Endothelial cell of umbilical vein (primary cell): ENCODE measurements around the gene OR9A2. TPM values are rescaled to one million over a fixed set of nuclear protein-coding genes. Genes with fewer than 3 reads are reported as not detected.
"Not testable (repeated sequence)": the region's sequence is repeated elsewhere in the genome, so short reads cannot be mapped to it uniquely, and the experiment has no call there.

Experiments used
- BruUV-seq: library from RNA; stranded (reverse); fragments of 400-500 nt; replicated peaks from 2 replicates; lab custom pipeline; 2021; lab: Mats Ljungman, UMichigan
- CTCF ChIA-PET: fragments of 300-600, 350-600 bp; sonication (Branson Sonifier 250); formaldehyde crosslinking; loops from one replicate; lab custom pipeline; 2021; ENCODE audit warnings: antibody characterized with exemption, inconsistent platforms; lab: Charles Lee
- POLR2A ChIA-PET: fragments of 300-600, 350-600 bp; sonication (Branson Sonifier 250); formaldehyde crosslinking; loops from one replicate; lab custom pipeline; 2021; ENCODE audit warnings: antibody characterized with exemption, inconsistent platforms; lab: Charles Lee
- DNase-seq: peaks from one replicate; pipeline ENCODE4 v3.0.0-alpha.2; 2011; ENCODE audit warnings: low read depth, low spot score
- FAIRE-seq: peaks from 2 replicates; lab custom pipeline; 2011; peaks lifted over from hg19 to GRCh38; lab: Jason Lieb, UNC
- H2AFZ ChIP-seq: 2 replicates; pipeline ENCODE4 v1.6.0; 2012; ENCODE audit warnings: low read depth, low read length, control low read depth, inconsistent platforms
- H3K27ac ChIP-seq: 2 replicates; pipeline ENCODE4 v1.5.1; 2011; ENCODE audit warnings: low read depth, mild to moderate bottlenecking, control low read depth, low read length, moderate library complexity; ENCODE audit not compliant: insufficient read depth
- H3K27me3 ChIP-seq, 2 experiments: 2 replicates each; pipeline versions ENCODE4 v1.6.0 to v1.6.1; 2011; ENCODE audit warnings: low read length in 2 of 2, mixed read lengths in 1 of 2; ENCODE audit not compliant: control insufficient read depth in 2 of 2, insufficient read depth in 2 of 2
- H3K36me3 ChIP-seq, 2 experiments: 2 replicates in 1 of 2; 3 replicates in 1 of 2; pipeline ENCODE4 v1.5.1; 2011; ENCODE audit warnings: low read length in 2 of 2, mild to moderate bottlenecking in 1 of 2, moderate library complexity in 1 of 2; ENCODE audit not compliant: control insufficient read depth in 2 of 2, insufficient read depth in 2 of 2; ENCODE audit errors: extremely low read depth in 1 of 2
- H3K4me1 ChIP-seq: 3 replicates; pipeline ENCODE4 v1.5.1; 2011; ENCODE audit warnings: mild to moderate bottlenecking, low read length; ENCODE audit not compliant: control insufficient read depth, insufficient read depth; ENCODE audit errors: extremely low read depth
- H3K4me2 ChIP-seq: 2 replicates; pipeline ENCODE4 v1.6.1; 2011; ENCODE audit warnings: low read length, control low read depth, mixed read lengths; ENCODE audit not compliant: insufficient read depth
- H3K4me3 ChIP-seq, 3 experiments: fragments of 200-600 bp in 1 of 3; sonication (generic), shearing (Covaris generic) in 1 of 3; replicated peaks in 1 of 3; 2 replicates each; pipeline ENCODE4 v1.5.1; 2011 to 2016; ENCODE audit warnings: control low read depth in 3 of 3, low read length in 3 of 3, mild to moderate bottlenecking in 2 of 3, inconsistent platforms in 1 of 3, low read depth in 1 of 3, moderate library complexity in 1 of 3; ENCODE audit not compliant: insufficient read depth in 1 of 3
- H3K79me2 ChIP-seq: 2 replicates; pipeline ENCODE4 v1.6.0; 2012; ENCODE audit warnings: low read length, inconsistent platforms; ENCODE audit not compliant: control insufficient read depth, insufficient read depth
- H3K9ac ChIP-seq: replicated peaks from 2 replicates; pipeline ENCODE3; 2011; ENCODE audit warnings: low read length, control low read depth; ENCODE audit not compliant: insufficient read depth; ENCODE audit errors: extremely low read depth
- H3K9me1 ChIP-seq: replicated peaks from 3 replicates; pipeline ENCODE4 v1.6.0; 2011; ENCODE audit warnings: mild to moderate bottlenecking, low read length; ENCODE audit not compliant: control insufficient read depth, insufficient read depth; ENCODE audit errors: extremely low read depth
- H3K9me3 ChIP-seq: replicated peaks from 2 replicates; pipeline ENCODE4 v1.5.1; 2012; ENCODE audit warnings: low read length, inconsistent platforms; ENCODE audit not compliant: control insufficient read depth, insufficient read depth
- H4K20me1 ChIP-seq: replicated peaks from 2 replicates; pipeline ENCODE3; 2011; ENCODE audit warnings: mild to moderate bottlenecking, low read length; ENCODE audit not compliant: control insufficient read depth, insufficient read depth; ENCODE audit errors: extremely low read depth
- CTCF ChIP-seq, 2 donors: IDR thresholded peaks; 1 replicate in 1 of 2; 2 replicates in 1 of 2; pipeline ENCODE4 v1.5.1; 2011; ENCODE audit warnings: low read length in 2 of 2, mild to moderate bottlenecking in 2 of 2, moderate library complexity in 2 of 2, control low read depth in 1 of 2, inconsistent platforms in 1 of 2, low read depth in 1 of 2; ENCODE audit not compliant: insufficient read depth in 1 of 2; ENCODE audit errors: extremely low read depth in 1 of 2
- EZH2 ChIP-seq: IDR thresholded peaks from 2 replicates; pipeline ENCODE4 v1.6.1; 2012; ENCODE audit warnings: borderline replicate concordance, low read depth, mild to moderate bottlenecking, moderate library complexity, low read length, inconsistent platforms; ENCODE audit not compliant: severe bottlenecking
- FOS ChIP-seq: IDR thresholded peaks from 2 replicates; pipeline ENCODE4 v1.6.1; 2011; ENCODE audit warnings: mild to moderate bottlenecking, low read length, moderate library complexity, borderline replicate concordance; ENCODE audit not compliant: insufficient read depth
- GATA2 ChIP-seq: IDR thresholded peaks from 2 replicates; pipeline ENCODE4 v1.7.0; 2011; ENCODE audit warnings: low read depth, mild to moderate bottlenecking, moderate library complexity, mixed read lengths, low read length; ENCODE audit not compliant: insufficient read length, insufficient read depth
- JUN ChIP-seq: IDR thresholded peaks from 2 replicates; pipeline ENCODE4 v1.6.1; 2011; ENCODE audit warnings: borderline replicate concordance, low read depth; ENCODE audit not compliant: insufficient read length, insufficient read depth
- MAX ChIP-seq: IDR thresholded peaks from 2 replicates; pipeline ENCODE4 v1.6.1; 2011; ENCODE audit not compliant: insufficient read depth, insufficient read length
- MYC ChIP-seq: IDR thresholded peaks from one replicate; pipeline ENCODE4 v1.6.1; 2011; ENCODE audit warnings: mild to moderate bottlenecking, low read depth, low read length
- POLR2A ChIP-seq: IDR thresholded peaks from 2 replicates; pipeline ENCODE4 v1.6.1; 2012; ENCODE audit warnings: low read depth, mild to moderate bottlenecking, control low read depth, low read length
- POLR2AphosphoS5 ChIP-seq: IDR thresholded peaks from 2 replicates; pipeline ENCODE4 v1.6.1; 2012; ENCODE audit warnings: low read depth, mild to moderate bottlenecking, control low read depth, low read length, moderate library complexity; ENCODE audit not compliant: insufficient read depth
- dilution Hi-C: fragments of 300-500 bp; cut with MboI; formaldehyde crosslinking; loops from one replicate; pipeline ENCODE4 v1.15.0; 2019; ENCODE audit warnings: low sequenced_read_pairs; ENCODE audit not compliant: extremely low pct_ligation_motif_present
- intact Hi-C: fragments of 100-400 bp; cut with micrococcal nuclease; formaldehyde crosslinking; loops from one replicate; pipeline ENCODE4 v1.10.0; 2022
- polyA plus RNA-seq, 4 experiments: library from polyadenylated mRNA; depleted of rRNA in 3 of 4; stranded (reverse) in 3 of 4; unstranded in 1 of 4; fragments of >200 nt; gene quantifications; 2 replicates each; pipeline versions ENCODE4 v1.2.1 to v1.2.3, GENCODE V29; 2011 to 2012; ENCODE audit warnings: missing spikeins in 1 of 4
- total RNA-seq: library from RNA; stranded (reverse); gene quantifications from 2 replicates; pipeline ENCODE4 v1.2.3, GENCODE V29; 2021

Gene OR9A2
- total and polyA plus RNA-seq, 2 donors (not counting 3 experiments of a cell fraction or from before 2014, with no cell fraction given): not detected

GRCh38 chr7:142983825-142984224, 43.1 kb downstream of the OR9A2 start:
- H3K4me2 ChIP-seq: no peak overlapping the region
- ChIA-PET CTCF (no interaction called here), POLR2A (no interaction called here)
- no peak overlapping the region for H3K4me3 ChIP-seq
- no peaks in the 10 kb centered on the region for H3K9me3 ChIP-seq
- FAIRE-seq (no peak), DNase-seq (no peak)
- H2AFZ ChIP-seq: no peak overlapping the region
- no TSS peak for BruUV-seq
- H3K36me3 ChIP-seq: no peaks in the 10 kb centered on the region
- TF ChIP-seq MYC: no peak
- TF ChIP-seq CTCF (IDR thresholded peaks at IDR 0.05; ENCODE audit: extremely low read depth in 1 of 2, insufficient read depth in 1 of 2, low read depth in 1 of 2, low read length in 2 of 2): no peak
- TF ChIP-seq JUN: no peak
- TF ChIP-seq MAX: no peak
- no peak for TF ChIP-seq GATA2
- TF ChIP-seq EZH2: no peak
- no peak for TF ChIP-seq POLR2AphosphoS5
- no peak for TF ChIP-seq POLR2A
- no peak for TF ChIP-seq FOS
- H3K9me1 ChIP-seq: no peaks in the 10 kb centered on the region
- no peak overlapping the region for H3K9ac ChIP-seq
- no peaks in the 10 kb centered on the region for H3K4me1 ChIP-seq
- H3K27me3 ChIP-seq: no peaks in the 10 kb centered on the region
- no peaks in the 10 kb centered on the region for H3K79me2 ChIP-seq
- dilution Hi-C loops: no loop called here
- H4K20me1 ChIP-seq: no peaks in the 10 kb centered on the region
- intact Hi-C loops: no loop called here
- no peak overlapping the region for H3K27ac ChIP-seq

GRCh38 chr7:142978402-142978801, 48.5 kb downstream of the OR9A2 start:
- dilution Hi-C loops, H3K9me1 ChIP-seq, FAIRE-seq, H3K9me3 ChIP-seq, H3K27me3 ChIP-seq, POLR2A ChIA-PET, H3K4me3 ChIP-seq, H3K9ac ChIP-seq, H3K79me2 ChIP-seq, H3K36me3 ChIP-seq, intact Hi-C loops, H3K4me1 ChIP-seq, CTCF ChIA-PET, H2AFZ ChIP-seq, H3K27ac ChIP-seq, H3K4me2 ChIP-seq, BruUV-seq, H4K20me1 ChIP-seq, DNase-seq: not testable (repeated sequence)
